ENCODE data around the gene CBFB. TPM values are rescaled to one million over a fixed set of nuclear protein-coding genes. Genes with fewer than 3 reads are reported as not detected.

The CBFB gene
- total and polyA plus RNA-seq, 9 of the 15 experiments (the other 6 are each of a cell fraction or from before 2014, with no cell fraction given): 22.0 to 112 (median 66.5) TPM

DNA sequence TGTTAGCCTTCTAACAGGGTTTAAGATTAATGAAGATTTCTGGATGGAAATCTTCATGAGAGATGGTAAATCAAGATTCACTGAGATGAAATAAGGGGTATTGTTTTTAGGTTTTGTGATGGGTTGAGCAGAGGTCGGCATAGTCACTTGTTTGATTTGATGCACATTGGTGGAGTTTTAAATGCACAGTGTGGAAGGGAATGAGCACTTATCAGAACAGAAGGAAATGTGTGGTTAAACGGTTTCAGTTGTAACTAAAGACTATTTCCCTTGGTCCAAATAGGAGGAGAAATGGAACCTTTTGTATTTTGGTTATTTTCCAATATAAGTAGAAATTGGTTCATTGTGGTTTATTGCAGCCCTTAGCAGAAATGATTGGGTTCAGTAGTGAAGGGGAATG is 34.1 kb downstream of the CBFB start (continued):
- TF ChIP-seq BRF1 (IDR thresholded peaks at IDR 0.05; ENCODE audit: borderline replicate concordance, extremely low read depth, insufficient read length) (no peak), DDX20 (tag; IDR thresholded peaks at IDR 0.05; ENCODE audit: low read depth) (no peak), GABPB2 (CRISPR knock-in tag; conservative IDR thresholded peaks at IDR 0.05) (no peak), RBM14 (IDR thresholded peaks at IDR 0.05; ENCODE audit: borderline replicate concordance, insufficient read depth, low read depth, low read length) (no peak), SIRT6 (IDR thresholded peaks at IDR 0.05; ENCODE audit: low read depth, low read length) (no peak), RBBP5 (IDR thresholded peaks at IDR 0.05; ENCODE audit: borderline replicate concordance, insufficient read depth, low read length, poor library complexity, severe bottlenecking) (no peak), ZNF274 (IDR thresholded peaks at IDR 0.05; ENCODE audit: borderline replicate concordance, low read depth, low read length) (no peak), FOXA1 (IDR thresholded peaks at IDR 0.05; ENCODE audit: borderline replicate concordance) (no peak)

DNA sequence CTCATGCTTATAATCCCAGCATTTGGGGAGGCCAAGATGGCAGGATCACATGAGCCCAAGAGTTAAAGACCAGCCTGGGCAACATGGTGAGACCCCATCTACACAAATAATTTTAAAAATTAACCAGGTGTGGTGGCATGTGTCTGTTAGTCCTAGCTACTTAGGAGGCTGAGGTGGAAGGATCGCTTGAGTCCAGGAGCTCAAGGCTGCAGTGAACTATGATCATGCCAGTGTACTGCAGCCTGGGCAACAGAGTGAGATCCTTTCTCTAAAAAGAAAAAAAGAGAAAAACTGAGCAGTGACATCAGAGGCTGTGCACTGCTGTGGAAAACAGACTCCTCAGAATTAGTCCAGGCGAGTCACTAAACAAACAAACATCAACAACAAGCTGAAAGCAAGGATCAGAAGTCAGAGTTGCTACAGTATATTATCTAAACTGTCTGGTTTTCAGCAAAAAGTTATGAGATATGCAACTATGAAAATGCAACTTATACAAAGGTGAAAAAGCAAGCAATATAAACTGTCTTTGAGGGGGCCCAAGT is 39.3 kb downstream of the CBFB start:
- H3K27ac ChIP-seq (ENCODE audit: extremely low read depth, low read depth, low read length): no peak overlapping the region
- H2AFZ ChIP-seq (ENCODE audit: low read depth, low read length): no peak overlapping the region
- ChIA-PET CTCF (ENCODE audit: low intra/inter-chr PET ratio) (no interaction called here), POLR2A (interaction anchor here (0.6 to 1.4 kb wide), 2 partner anchors 10 to 20 kb away, joined by 4 read pairs; no protein-coding TSS in a partner anchor)
- peaks cover 10% of the 10 kb centered on the region for H3K79me2 ChIP-seq (ENCODE audit: control insufficient read depth, insufficient read depth, low read length)
- ATAC-seq: no peak
- H3K4me3 ChIP-seq: no peak overlapping the region
- intact Hi-C loops (cut with micrococcal nuclease): no loop called here
- H3K27me3 ChIP-seq (ENCODE audit: control insufficient read depth in 2 of 2, insufficient read depth in 2 of 2, low read length in 2 of 2): no peaks in the 10 kb centered on the region
- peaks cover 47% of the 10 kb centered on the region; the same call in 2 of the 3 replicates for H3K36me3 ChIP-seq (ENCODE audit: control insufficient read depth, insufficient read depth, low read length)
- H4K20me1 ChIP-seq (replicated peaks; ENCODE audit: control insufficient read depth, insufficient read depth, low read length): no peaks in the 10 kb centered on the region
- no peak for DNase-seq (ENCODE audit: extremely low read depth in 1 of 4, low spot score in 3 of 4)
- no peaks in the 10 kb centered on the region for H3K9me1 ChIP-seq (ENCODE audit: control insufficient read depth, insufficient read depth, low read length)
- WGBS (ENCODE audit: insufficient coverage, low coverage, missing lambda C conversion rate): 84% methylated on average over 2 of the region's 2 CpGs
- no TSS peak for BruUV-seq (replicated peaks)
- no peak overlapping the region for H3K9ac ChIP-seq (ENCODE audit: insufficient read depth in 1 of 2, low read depth in 2 of 2, low read length in 2 of 2)
- peaks cover 0 to under 1% of the 10 kb centered on the region in 2 experiments; a peak in 1 of 5 replicates for H3K4me1 ChIP-seq (replicated peaks in 1 of 2; ENCODE audit: control insufficient read depth in 2 of 2, insufficient read depth in 2 of 2, low read length in 2 of 2)
- in situ Hi-C loops (cut with MboI): no loop called here
- no peak overlapping the region for H3K4me2 ChIP-seq (ENCODE audit: insufficient read depth, low read length)
- no peak for FAIRE-seq
- no peaks in the 10 kb centered on the region for H3K9me3 ChIP-seq (replicated peaks; ENCODE audit: control insufficient read depth, insufficient read depth, low read depth, low read length)
- TF ChIP-seq EWSR1 (IDR thresholded peaks at IDR 0.05; ENCODE audit: borderline replicate concordance, low read depth, partially characterized antibody): no peak
- TF ChIP-seq WHSC1 (IDR thresholded peaks at IDR 0.05; ENCODE audit: low read length): no peak
- no peak for TF ChIP-seq SIRT6 (IDR thresholded peaks at IDR 0.05; ENCODE audit: low read depth, low read length)
- TF ChIP-seq ZNF24 (IDR thresholded peaks at IDR 0.05): no peak
- TF ChIP-seq CBX1 (IDR thresholded peaks at IDR 0.05; ENCODE audit: low read depth): no peak
- peak; percentile 37; the same call in 1 of the 2 replicates for TF ChIP-seq FOSL1 (tag; conservative IDR thresholded peaks at IDR 0.05)
- no peak for TF ChIP-seq FOXJ2 (tag; IDR thresholded peaks at IDR 0.05)
- no peak for TF ChIP-seq ZNF444 (CRISPR knock-in tag; IDR thresholded peaks at IDR 0.05)
- no peak for TF ChIP-seq ZNF780A (CRISPR knock-in tag; IDR thresholded peaks at IDR 0.05)
- no peak for TF ChIP-seq ZNF551 (CRISPR knock-in tag; IDR thresholded peaks at IDR 0.05)
- no peak for TF ChIP-seq NCOA2 (IDR thresholded peaks at IDR 0.05; ENCODE audit: partially characterized antibody in 2 of 2)
- TF ChIP-seq SAFB2 (IDR thresholded peaks at IDR 0.05; ENCODE audit: borderline replicate concordance, low read depth, low read length, severe bottlenecking): no peak
- TF ChIP-seq ZNF121 (CRISPR knock-in tag; conservative IDR thresholded peaks at IDR 0.05): peak; percentile 69
- TF ChIP-seq RBM17 (IDR thresholded peaks at IDR 0.05; ENCODE audit: borderline replicate concordance, low read depth, low read length): no peak
- TF ChIP-seq ZFPM2 (CRISPR knock-in tag; IDR thresholded peaks at IDR 0.05): no peak
- no peak for TF ChIP-seq NFE2 (IDR thresholded peaks at IDR 0.05; ENCODE audit: low read depth)
- TF ChIP-seq CEBPB (tag; IDR thresholded peaks at IDR 0.05): no peak
- TF ChIP-seq LEF1 (IDR thresholded peaks at IDR 0.05): no peak
